Activated naive CD4-positive, alpha-beta T cell treated with anti-CD3 and anti-CD28 coated beads, Interleukin-2, amount 50 U/mL, for 72 hours (primary cell): ENCODE data around the gene ERFL. TPM values are rescaled to one million over a fixed set of nuclear protein-coding genes. Genes with fewer than 3 reads are reported as not detected.

Experiments
- ATAC-seq, 2 donors: fragments of 150-1000 bp; cut with Tn5 transposase; 2 replicates each; pipeline ENCODE4 v1.10.0; 2021; ENCODE audit warnings: mild to moderate bottlenecking in 2 of 2, moderate library complexity in 2 of 2
- DNase-seq, 2 donors: peaks; one replicate each; pipeline ENCODE4 v3.0.0; 2021 to 2022; ENCODE audit warnings: low spot score in 2 of 2
- H3K27ac Mint-ChIP-seq, 2 donors: one replicate each; pipeline ENCODE4 v1.8.0; 2022; ENCODE audit warnings: mild to moderate bottlenecking in 2 of 2, mixed read lengths in 2 of 2
- H3K36me3 Mint-ChIP-seq, 2 donors: one replicate each; pipeline ENCODE4 v1.8.0; 2022; ENCODE audit warnings: mixed read lengths in 2 of 2
- H3K9me3 Mint-ChIP-seq, 2 donors: one replicate each; pipeline ENCODE4 v1.8.0; 2022; ENCODE audit warnings: mixed read lengths in 2 of 2
- total RNA-seq, 2 donors: library from RNA; stranded (reverse); gene quantifications; one replicate each; pipeline ENCODE4 v1.2.3, GENCODE V29; 2022

ERFL gene
- total RNA-seq, 2 donors from 2014 or later: 1.7 to 2.9 TPM

DNA sequence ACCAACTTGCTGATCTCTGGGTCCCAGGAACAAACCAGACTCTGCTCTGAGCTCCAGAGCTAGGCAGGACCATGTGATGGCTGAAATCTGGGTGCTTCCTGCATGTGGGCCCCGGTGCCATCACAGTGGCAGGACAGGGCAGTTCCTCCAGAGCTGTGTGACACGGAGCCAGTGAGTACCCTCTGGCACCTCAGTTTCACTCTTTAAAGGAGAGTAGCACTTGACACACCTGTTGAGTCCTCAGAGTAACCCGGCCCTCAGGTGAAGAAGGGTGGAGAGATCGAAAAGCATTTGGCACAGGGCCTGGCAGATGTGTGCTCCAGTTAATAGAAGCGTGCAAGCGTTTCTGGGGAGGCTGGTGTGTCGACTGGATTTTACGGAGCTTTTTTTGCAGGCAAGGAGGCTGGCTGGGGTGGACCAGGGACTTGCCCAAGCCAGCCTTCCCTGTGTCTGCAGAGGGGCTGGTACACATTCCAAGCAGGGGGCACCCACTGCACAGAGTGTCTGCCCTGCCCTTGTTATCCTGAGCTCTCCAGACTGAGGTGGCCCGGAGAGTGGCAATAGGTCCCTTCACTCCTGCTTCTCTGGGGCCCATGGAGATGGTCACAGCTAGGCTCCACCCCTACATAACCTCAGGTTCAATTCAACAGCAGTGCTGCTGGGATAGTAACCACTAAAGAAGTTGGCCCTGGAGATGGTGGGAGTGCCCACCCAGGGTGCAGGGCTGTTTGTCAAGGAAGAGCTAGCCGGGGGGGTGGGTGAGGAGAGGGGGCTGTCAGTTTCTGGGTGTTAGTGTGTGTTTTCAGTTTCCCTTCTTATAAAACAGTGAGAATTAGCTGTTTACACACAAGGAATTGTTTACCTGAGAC, 59.9 kb downstream of the ERFL start:
- DNase-seq: no peak
- H3K36me3 Mint-ChIP-seq: peaks cover 29 to 63% of the 10 kb centered on the region in 2 donors
- ATAC-seq: no peak

DNA sequence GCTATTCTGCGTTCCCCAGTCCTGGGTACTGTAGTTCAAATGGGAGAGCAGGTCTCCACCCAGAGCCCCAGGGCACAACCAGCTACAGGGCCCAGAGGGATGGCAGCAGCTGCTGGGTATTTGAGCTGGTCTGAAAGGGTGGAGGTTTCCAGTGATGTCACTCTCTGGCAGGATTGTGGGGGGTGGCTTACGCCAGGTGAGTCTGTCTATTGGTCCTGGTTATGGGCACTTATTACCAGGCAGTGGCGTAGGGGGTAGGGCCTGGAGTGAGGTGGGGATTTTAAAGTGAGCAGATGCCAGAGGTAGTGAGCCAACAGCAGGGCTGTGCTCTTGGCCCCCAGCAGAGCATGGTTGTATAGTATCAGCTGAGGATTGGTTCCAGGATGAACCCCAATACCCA, 62.0 kb downstream of the ERFL start:
- Mint-ChIP-seq H3K9me3 (no peaks in the 10 kb centered on the region), H3K27ac (peak overlapping the region; percentile 79 to 95), H3K36me3 (peaks cover 50 to 73% of the 10 kb centered on the region in 2 donors)
- DNase-seq (no peak), ATAC-seq (peak in 1 of 2 donors; percentile 4)

More for the DNA sequence above, 59.9 kb downstream of the ERFL start:
- Mint-ChIP-seq H3K27ac (peak overlapping the region; percentile 91 to 98), H3K9me3 (no peaks in the 10 kb centered on the region)

GRCh38 chr19:41864374-41864773, 63.9 kb downstream of the ERFL start:
- Mint-ChIP-seq H3K27ac (peak overlapping the region; percentile 91 to 98), H3K36me3 (peaks cover 57 to 72% of the 10 kb centered on the region in 2 donors), H3K9me3 (no peaks in the 10 kb centered on the region)
- DNase-seq: no peak
- ATAC-seq: no peak

- DNase-seq: no peak
- no peaks in the 10 kb centered on the region for H3K9me3 Mint-ChIP-seq
- peak overlapping the region; percentile 91 to 98 for H3K27ac Mint-ChIP-seq
- no peak for ATAC-seq
- peaks cover 57 to 63% of the 10 kb centered on the region in 2 donors for H3K36me3 Mint-ChIP-seq
Observed at GRCh38 chr19:41863209-41863931, 64.9 kb downstream of the ERFL start.

DNA sequence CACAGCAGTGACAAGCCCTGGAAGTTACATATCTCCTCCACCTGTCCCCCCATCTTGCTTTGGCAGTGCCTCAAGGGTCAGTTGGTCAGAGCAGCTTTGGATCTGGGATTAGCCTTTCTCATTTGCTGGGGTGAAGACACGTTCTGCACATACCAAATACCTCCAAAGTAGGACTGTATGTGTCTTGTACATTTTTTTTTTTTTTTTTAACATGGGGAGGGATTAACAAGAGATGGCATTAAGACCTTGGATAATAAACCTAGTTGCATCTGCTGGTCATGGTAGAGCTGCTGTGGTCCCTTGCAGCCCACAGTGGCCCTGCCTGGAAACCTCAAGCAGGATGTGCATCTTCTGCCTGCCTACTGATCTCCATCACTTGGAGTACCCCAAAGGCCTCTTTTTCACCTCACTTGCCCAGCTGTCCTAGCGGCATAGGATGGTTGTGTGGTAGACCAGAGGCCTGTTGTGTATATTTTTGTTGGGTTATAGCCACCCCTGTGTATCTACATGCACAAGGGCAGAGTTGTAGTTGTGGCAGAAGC, 65.7 kb downstream of the ERFL start:
- Mint-ChIP-seq H3K9me3 (no peaks in the 10 kb centered on the region), H3K27ac (peak overlapping the region; percentile 95 to 98), H3K36me3 (peaks cover 49 to 55% of the 10 kb centered on the region in 2 donors)
- DNase-seq (no peak), ATAC-seq (no peak)

DNA sequence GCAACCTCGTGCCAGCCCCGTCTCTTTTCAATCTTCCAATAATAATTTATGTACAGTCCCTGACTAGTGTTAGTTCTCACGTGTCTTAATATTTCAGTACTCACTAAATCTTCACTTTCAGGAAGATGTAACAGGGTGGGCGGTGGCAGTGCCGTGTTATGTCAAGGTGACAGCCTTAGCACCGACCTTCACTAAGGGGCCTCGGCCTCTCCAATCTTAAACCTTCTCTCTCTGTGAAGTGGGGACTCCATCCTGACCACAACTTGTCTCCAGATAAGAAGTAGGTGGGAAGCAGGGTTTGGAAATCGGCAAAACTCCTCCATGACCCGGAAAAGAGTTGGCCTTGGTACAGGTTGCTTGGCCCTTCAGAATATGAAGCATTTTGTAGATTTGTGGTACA, 66.4 kb downstream of the ERFL start:
- peaks cover 49 to 55% of the 10 kb centered on the region in 2 donors for H3K36me3 Mint-ChIP-seq
- no peaks in the 10 kb centered on the region for H3K9me3 Mint-ChIP-seq
- DNase-seq: no peak
- ATAC-seq: no peak
- peak overlapping the region; percentile 95 to 98 for H3K27ac Mint-ChIP-seq

DNA sequence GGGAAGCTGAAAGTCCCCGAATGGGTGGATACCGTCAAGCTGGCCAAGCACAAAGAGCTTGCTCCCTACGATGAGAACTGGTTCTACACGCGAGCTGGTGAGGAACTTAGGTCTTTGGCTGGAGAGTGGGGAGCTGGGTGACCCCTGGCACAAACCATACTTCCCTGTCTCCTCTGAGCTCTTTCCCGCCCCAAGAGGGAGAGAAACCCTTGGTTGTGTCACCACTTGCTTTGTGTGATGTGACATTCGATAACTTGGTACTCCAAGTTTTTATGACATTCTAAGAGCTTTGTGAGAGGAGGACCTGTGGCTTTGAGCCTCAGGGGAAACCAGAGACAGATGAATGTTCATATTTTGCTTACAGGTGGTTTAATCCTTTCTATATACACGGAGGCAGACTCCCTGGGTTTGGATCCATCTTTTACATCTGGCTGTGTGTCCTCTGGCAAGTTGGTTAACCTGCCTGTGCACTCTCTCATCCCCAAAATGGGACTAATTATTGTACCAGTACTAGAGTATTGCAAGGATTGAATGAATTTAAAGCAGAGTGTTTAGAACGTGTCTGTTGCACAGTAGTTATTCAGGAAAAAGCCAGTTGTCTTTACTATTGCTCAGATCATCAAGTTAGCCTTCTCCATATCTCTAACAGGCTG, 67.0 kb downstream of the ERFL start:
- Mint-ChIP-seq H3K9me3 (no peaks in the 10 kb centered on the region), H3K27ac (peak overlapping the region; percentile 95 to 98), H3K36me3 (peaks cover 45 to 51% of the 10 kb centered on the region in 2 donors)
- no peak for ATAC-seq
- DNase-seq: no peak

GRCh38 chr19:41860419-41861115, 67.7 kb downstream of the ERFL start:
- no peak for ATAC-seq
- Mint-ChIP-seq H3K9me3 (no peaks in the 10 kb centered on the region), H3K27ac (peak overlapping the region; percentile 95 to 98), H3K36me3 (peaks cover 43 to 47% of the 10 kb centered on the region in 2 donors)
- no peak for DNase-seq

GRCh38 chr19:41859618-41860418, 68.4 kb downstream of the ERFL start, which contains the start of gene RPS19:
Gene RPS19 (plus strand): TSS chr19:41860255. CDS start chr19:41860775, 520 bp downstream.
- DNase-seq: peak; percentile 98
- Mint-ChIP-seq H3K27ac (peak within 1 kb of the TSS; percentile 95 to 100), H3K36me3 (peaks cover 43% of the 10 kb centered on the region in 2 donors), H3K9me3 (no peaks in the 10 kb centered on the region)
- peak; percentile 87 to 90 for ATAC-seq

DNA sequence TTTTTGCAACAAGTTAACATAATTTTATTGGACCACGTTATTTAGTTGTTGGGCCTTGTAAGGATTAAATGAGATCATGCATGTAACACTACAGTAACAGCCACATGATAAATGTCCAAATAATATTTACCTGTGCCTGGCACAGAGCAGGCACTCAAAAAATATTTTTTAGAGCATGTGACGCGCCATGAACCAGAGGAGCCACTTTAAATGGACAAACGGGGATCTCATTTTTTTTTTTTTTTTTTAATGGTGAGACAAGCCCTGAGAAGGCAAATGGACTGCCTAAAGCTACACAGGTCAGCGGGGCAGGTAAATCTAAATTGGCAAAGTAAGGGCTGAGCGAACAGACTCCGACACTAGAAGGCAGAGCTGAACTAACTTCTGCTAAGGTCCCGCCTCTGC, 69.0 kb downstream of the ERFL start:
- peak overlapping the region; percentile 95 to 100 for H3K27ac Mint-ChIP-seq
- DNase-seq (no peak), ATAC-seq (no peak)
- H3K9me3 Mint-ChIP-seq: no peaks in the 10 kb centered on the region
- peaks cover 37% of the 10 kb centered on the region in 2 donors for H3K36me3 Mint-ChIP-seq

Other genes with a start within 250 kb of the ERFL start
- not detected for gene CEACAM7, start 240.2 kb downstream of the ERFL start, total RNA-seq
- gene CEACAM5, start 219.8 kb downstream of the ERFL start, total RNA-seq: not detected
- not detected for gene CEACAM6, start 172.9 kb downstream of the ERFL start, total RNA-seq
- gene CEACAM3, start 131.9 kb downstream of the ERFL start, total RNA-seq: not detected
- gene LYPD4, start 83.8 kb downstream of the ERFL start, total RNA-seq: not detected
- not detected for gene DMRTC2, start 83.4 kb downstream of the ERFL start, total RNA-seq
- 1,000 to 10,000 TPM; 3,521 to 4,779 TPM for gene RPS19, start 68.2 kb downstream of the ERFL start, total RNA-seq
- 1 to 10 TPM; 3.3 to 7.0 TPM for gene CD79A, start 51.2 kb downstream of the ERFL start, total RNA-seq
- gene ARHGEF1, start 45.3 kb downstream of the ERFL start, total RNA-seq: 100 to 1,000 TPM; 361 to 383 TPM
- gene RABAC1, start 30.9 kb upstream of the ERFL start, total RNA-seq: 10 to 100 TPM; 39.8 to 46.0 TPM
- gene ATP1A3, start 65.8 kb upstream of the ERFL start, total RNA-seq: 1 to 10 TPM; 2.0 to 4.0 TPM
- gene GRIK5, start 141.8 kb upstream of the ERFL start, total RNA-seq: 1 to 10 TPM; 3.5 to 4.0 TPM
- 10 to 100 TPM; 12.5 to 13.9 TPM for gene ZNF574, start 147.7 kb upstream of the ERFL start, total RNA-seq
- gene POU2F2, start 204.0 kb upstream of the ERFL start, total RNA-seq: 10 to 100 TPM; 34.2 to 39.6 TPM